Thyroid gland (tissue), 4 donors: ENCODE measurements around the gene PSD4. TPM values are rescaled to one million over a fixed set of nuclear protein-coding genes. Genes with fewer than 3 reads are reported as not detected.

Experiments used
- DNase-seq, 2 donors: peaks; one replicate each; pipeline ENCODE4 v3.0.0-alpha.2; 2019
- H3K27ac ChIP-seq, 3 donors: fragments of 200-600 bp; sonication (generic); 1 replicate in 2 of 3; 2 replicates in 1 of 3; pipeline ENCODE4 v1.5.1; 2016 to 2019; ENCODE audit warnings: mild to moderate bottlenecking in 1 of 3, moderate library complexity in 1 of 3
- H3K27me3 ChIP-seq: fragments of 200-600 bp; sonication (generic); one replicate; pipeline ENCODE4 v1.5.1; 2019
- H3K36me3 ChIP-seq, 2 donors: fragments of 200-600 bp; sonication (generic); one replicate each; pipeline ENCODE4 v1.5.1; 2016 to 2019
- H3K4me1 ChIP-seq, 2 donors: fragments of 200-600 bp; sonication (generic); one replicate each; pipeline ENCODE4 v1.5.1; 2017 to 2019
- H3K4me3 ChIP-seq, 3 donors: fragments of 200-600 bp; sonication (generic); replicated peaks in 1 of 3; 1 replicate in 2 of 3; 2 replicates in 1 of 3; pipeline ENCODE4 v1.5.1; 2016; ENCODE audit warnings: mild to moderate bottlenecking in 1 of 3
- H3K9me3 ChIP-seq: fragments of 200-600 bp; sonication (generic); one replicate; pipeline ENCODE4 v1.5.1; 2017
- POLR2A ChIP-seq, 2 donors: fragments of 450-650 bp; IDR thresholded peaks; one replicate each; pipeline ENCODE4 v1.6.1; 2017; ENCODE audit warnings: antibody characterized with exemption in 2 of 2, mild to moderate bottlenecking in 2 of 2, moderate library complexity in 1 of 2
- WGBS, 2 donors: methylation state at CpG; one replicate each; pipeline ENCODE4 v1.1.5; 2017; 5-methylcytosine and 5-hydroxymethylcytosine counted together
- intact Hi-C: fragments of 100-400 bp; cut with DNase I; formaldehyde crosslinking; loops from one replicate; pipeline ENCODE4 v1.15.1; 2023
- total RNA-seq, 4 donors: library from RNA; depleted of rRNA; stranded (reverse); fragments of >200 nt; gene quantifications; one replicate each; pipeline ENCODE4 v1.2.3, GENCODE V29; 2016
- TF ChIP-seq, protein P1 (sequence below), 6 experiments: fragments of 200-600 bp in 3 of 6; fragments of 450-650 bp in 3 of 6; sonication (generic) in 3 of 6; IDR thresholded peaks; one replicate each; pipeline ENCODE4 v1.5.1; 2016 to 2019; ENCODE audit warnings: antibody characterized with exemption in 6 of 6, mild to moderate bottlenecking in 2 of 6, inconsistent platforms in 1 of 6, moderate library complexity in 1 of 6

Gene PSD4
- total RNA-seq, 4 donors from 2014 or later, result 63.7 to 136 (median 111) TPM

DNA sequence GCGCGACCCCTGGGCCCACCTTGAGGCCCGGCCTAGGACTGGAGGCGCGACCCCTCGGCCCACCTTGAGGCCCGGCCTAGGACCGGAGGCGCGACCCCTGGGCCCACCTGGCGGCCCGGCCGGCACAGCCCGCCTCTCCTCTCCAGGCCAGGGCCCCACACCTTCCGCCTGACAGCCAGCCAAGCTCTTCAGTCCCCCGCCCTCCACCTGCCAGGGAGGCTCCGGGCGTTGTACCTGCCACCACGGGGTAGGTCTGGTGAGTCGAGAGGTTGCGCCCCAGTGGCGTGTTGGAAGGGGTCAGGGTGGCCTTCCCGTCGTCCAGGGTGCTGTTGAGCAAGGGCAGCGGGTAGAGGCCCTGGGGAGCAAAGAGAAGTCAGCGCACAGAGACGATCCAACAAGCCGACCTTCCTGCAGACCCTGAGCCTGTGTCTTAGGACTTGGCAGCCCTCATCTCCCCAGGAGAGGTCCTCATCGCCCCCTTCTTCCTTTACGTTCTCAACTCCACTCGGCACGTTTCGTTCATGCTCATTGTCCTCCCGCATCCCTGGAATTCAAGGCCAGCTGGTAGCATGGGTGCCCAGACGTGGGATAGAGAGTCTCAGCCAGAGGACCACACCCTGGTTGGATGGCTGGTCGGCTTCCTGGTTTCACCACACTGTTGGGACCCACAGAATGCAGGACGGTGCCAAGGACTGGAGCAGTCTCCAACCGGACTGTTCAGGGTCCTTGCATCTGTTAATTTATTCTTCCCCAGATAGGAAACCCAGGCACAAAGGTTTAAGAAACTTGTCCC, 62.8 kb downstream of the PSD4 start:
- peaks cover 71 to 94% of the 10 kb centered on the region in 2 donors for H3K36me3 ChIP-seq
- WGBS, 2 donors, result 78 to 80% methylated on average over 18 to 32 of the region's 38 CpGs
- TF ChIP-seq, protein P1, sequence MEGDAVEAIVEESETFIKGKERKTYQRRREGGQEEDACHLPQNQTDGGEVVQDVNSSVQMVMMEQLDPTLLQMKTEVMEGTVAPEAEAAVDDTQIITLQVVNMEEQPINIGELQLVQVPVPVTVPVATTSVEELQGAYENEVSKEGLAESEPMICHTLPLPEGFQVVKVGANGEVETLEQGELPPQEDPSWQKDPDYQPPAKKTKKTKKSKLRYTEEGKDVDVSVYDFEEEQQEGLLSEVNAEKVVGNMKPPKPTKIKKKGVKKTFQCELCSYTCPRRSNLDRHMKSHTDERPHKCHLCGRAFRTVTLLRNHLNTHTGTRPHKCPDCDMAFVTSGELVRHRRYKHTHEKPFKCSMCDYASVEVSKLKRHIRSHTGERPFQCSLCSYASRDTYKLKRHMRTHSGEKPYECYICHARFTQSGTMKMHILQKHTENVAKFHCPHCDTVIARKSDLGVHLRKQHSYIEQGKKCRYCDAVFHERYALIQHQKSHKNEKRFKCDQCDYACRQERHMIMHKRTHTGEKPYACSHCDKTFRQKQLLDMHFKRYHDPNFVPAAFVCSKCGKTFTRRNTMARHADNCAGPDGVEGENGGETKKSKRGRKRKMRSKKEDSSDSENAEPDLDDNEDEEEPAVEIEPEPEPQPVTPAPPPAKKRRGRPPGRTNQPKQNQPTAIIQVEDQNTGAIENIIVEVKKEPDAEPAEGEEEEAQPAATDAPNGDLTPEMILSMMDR (IDR thresholded peaks at IDR 0.05), result no peak
- peak in 1 of 2 donors; percentile 52 for TF ChIP-seq POLR2A (IDR thresholded peaks at IDR 0.05)
- H3K27me3 ChIP-seq, result no peaks in the 10 kb centered on the region
- H3K27ac ChIP-seq, result peak overlapping the region in 2 of 3 donors; percentile 32 to 83
- intact Hi-C loops, result no loop called here
- peak; percentile 52 to 64 for DNase-seq
- no peaks in the 10 kb centered on the region for H3K9me3 ChIP-seq
- no peak overlapping the region for H3K4me3 ChIP-seq
- peaks cover 27 to 40% of the 10 kb centered on the region in 2 donors for H3K4me1 ChIP-seq

DNA sequence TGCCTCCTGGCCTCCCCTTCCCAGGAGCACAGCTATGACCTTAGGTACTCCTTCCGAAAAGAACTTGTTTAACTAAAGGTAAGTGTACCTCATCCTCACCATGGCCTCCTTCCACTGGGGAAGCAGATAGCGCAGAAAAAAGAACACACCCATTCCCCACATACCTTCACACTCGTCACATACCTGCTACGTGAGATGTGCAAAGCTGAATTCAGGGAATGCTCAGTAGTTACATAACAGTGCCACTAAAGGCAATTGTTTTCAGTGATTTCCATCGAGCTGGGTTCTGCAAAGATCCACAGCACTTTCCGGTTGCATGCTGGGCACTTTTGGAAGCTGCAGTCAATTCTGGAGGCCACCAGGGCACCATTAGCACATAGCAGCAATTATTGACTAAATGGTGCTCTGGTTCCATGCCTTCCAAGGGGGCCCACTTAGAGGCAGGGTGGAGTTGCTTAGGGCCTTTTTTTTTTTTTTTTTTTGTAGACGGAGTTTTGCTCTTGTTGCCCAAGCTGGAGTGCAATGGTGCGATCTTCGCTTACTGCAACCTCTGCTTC, 63.9 kb downstream of the PSD4 start:
- Histone ChIP-seq H3K27me3 (no peaks in the 10 kb centered on the region), H3K4me3 (no peak overlapping the region), H3K4me1 (peaks cover 30 to 43% of the 10 kb centered on the region in 2 donors), H3K9me3 (no peaks in the 10 kb centered on the region), H3K36me3 (peaks cover 75 to 95% of the 10 kb centered on the region in 2 donors), H3K27ac (peak overlapping the region in 2 of 3 donors; percentile 32 to 83)
- TF ChIP-seq, protein P1 (IDR thresholded peaks at IDR 0.05), result no peak
- no peak for TF ChIP-seq POLR2A (IDR thresholded peaks at IDR 0.05)
- WGBS, 2 donors, result 81 to 82% methylated on average over 9 of the region's 9 CpGs
- intact Hi-C loops, result no loop called here
- no peak for DNase-seq

DNA sequence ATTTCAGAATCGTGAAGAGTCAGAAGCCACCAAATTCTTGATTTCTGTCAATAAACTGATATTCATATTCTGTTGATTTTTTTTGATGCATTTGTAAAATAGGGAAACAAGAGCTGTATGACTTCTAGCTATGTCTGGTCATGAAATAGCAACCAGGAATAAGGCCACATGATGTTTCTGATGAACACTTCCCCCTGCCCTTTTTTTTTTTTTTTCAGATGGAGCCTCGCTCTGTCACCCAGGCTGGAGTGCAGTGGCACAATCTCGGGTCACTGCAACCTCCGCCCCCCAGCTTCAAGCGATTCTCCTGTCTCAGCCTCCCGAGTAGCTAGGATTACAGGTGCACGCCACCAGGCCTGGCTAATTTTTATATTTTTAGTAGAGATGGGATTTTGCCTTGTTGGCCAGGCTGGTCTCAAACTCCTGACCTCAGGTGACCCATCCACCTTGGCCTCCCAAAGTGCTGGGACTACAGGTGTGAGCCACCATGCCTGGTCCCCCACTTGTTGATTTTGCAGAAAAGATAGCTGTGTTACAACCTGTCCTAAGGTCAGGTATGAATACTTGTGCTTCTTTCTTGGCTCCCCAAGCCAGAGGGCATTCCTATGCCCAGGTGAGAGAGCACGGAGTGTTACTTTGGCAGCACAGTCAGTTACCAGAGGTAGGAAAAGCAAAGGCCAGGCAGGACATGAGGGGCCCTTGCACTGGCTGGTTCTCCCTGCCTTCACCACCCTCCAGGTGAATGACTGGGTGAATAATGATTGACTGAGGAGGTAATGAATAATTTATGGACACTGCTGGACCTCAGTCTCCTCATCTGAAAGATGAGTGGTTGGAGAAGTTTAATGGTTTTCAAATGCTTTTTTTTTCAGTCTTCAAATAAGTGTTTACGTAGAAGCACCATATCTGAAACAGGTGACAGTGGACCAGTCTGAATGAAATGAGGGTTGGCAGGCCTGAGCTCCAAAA, 65.4 kb downstream of the PSD4 start:
- Histone ChIP-seq H3K27me3 (no peaks in the 10 kb centered on the region), H3K4me1 (peaks cover 42 to 44% of the 10 kb centered on the region in 2 donors), H3K27ac (peak overlapping the region; percentile 34 to 83 (median 38)), H3K36me3 (peaks cover 77 to 99% of the 10 kb centered on the region in 2 donors), H3K4me3 (no peak overlapping the region), H3K9me3 (no peaks in the 10 kb centered on the region)
- 86 to 88% methylated on average over 9 of the region's 9 CpGs for WGBS, 2 donors
- TF ChIP-seq, protein P1 (IDR thresholded peaks at IDR 0.05), result no peak
- peak in 1 of 2 donors; percentile 28 for DNase-seq
- intact Hi-C loops, result no loop called here

DNA sequence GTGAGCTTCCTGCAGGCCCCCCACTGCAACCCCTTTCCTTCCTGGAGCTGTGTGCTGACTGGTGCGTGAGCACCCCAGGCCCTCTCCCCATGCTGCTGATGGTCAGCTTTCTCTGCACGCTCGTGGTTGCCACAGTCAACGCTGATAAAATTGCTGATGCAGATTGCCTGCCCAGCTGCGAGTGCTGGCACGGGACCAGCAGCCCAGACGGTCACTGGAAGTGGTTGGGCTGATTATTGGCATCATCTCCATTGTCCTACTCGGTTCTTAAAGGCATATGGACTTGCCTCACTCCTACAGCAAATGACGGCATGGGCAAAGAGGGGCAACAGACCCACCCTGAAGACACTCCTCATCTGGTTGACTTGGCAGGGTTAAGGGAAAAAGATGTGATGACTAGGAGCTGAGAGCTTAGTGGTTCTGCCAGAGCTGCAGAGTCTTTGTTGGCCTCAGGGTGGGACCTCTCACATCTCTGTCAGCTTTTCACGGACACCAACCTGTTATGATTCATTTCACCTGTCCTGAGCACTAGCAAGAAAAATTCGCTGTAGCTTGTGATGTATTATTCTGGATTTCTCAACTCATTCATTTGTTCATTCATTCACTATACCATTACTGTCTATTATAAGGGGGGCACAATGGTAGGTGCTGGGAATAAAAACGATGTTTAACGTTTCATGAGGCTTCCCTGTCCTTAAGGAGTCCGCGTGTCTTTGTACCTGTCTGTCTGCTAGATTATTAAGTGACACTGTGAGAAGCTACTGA, 66.6 kb downstream of the PSD4 start:
- TF ChIP-seq POLR2A (IDR thresholded peaks at IDR 0.05), result peak in 1 of 2 donors; percentile 48
- TF ChIP-seq, protein P1 (IDR thresholded peaks at IDR 0.05), result no peak
- Histone ChIP-seq H3K27ac (peak overlapping the region; percentile 38 to 83 (median 62)), H3K4me1 (peaks cover 48 to 51% of the 10 kb centered on the region in 2 donors), H3K9me3 (no peaks in the 10 kb centered on the region), H3K4me3 (no peak overlapping the region), H3K27me3 (no peaks in the 10 kb centered on the region), H3K36me3 (peaks cover 74 to 99% of the 10 kb centered on the region in 2 donors)
- DNase-seq, result peak; percentile 76 to 84
- WGBS, 2 donors, result 30 to 35% methylated on average over 13 to 15 of the region's 15 CpGs
- intact Hi-C loops, result no loop called here
